Measurements from ENCODE around the gene PTGFRN.
A peak's percentile ranks its signal among the peaks of the same experiment; 100 is the strongest.

Gene PTGFRN

GRCh38 chr1:116984406-116985160 is 74.9 kb downstream of the PTGFRN start:
- Histone ChIP-seq H3K4me3 (ENCODE audit: insufficient read depth, low read depth, low read length, poor library complexity, severe bottlenecking) (no peak overlapping the region), H3K9me3 (ENCODE audit: control insufficient read depth, low read length) (no peaks in the 10 kb centered on the region), H3K27ac (ENCODE audit: insufficient read depth, low read length, poor library complexity, severe bottlenecking) (no peak overlapping the region), H3K36me3 (ENCODE audit: control insufficient read depth, insufficient read depth, low read length) (no peaks in the 10 kb centered on the region), H3K4me1 (ENCODE audit: control insufficient read depth, insufficient read depth, low read length, poor library complexity, severe bottlenecking) (peaks cover 12% of the 10 kb centered on the region), H3K27me3 (replicated peaks; ENCODE audit: control insufficient read depth, insufficient read depth, low read length, poor library complexity, severe bottlenecking) (no peaks in the 10 kb centered on the region)
- no peak for DNase-seq

GRCh38 chr1:116986421-116987255 is 76.9 kb downstream of the PTGFRN start:
- Histone ChIP-seq H3K9me3 (ENCODE audit: control insufficient read depth, low read length) (no peaks in the 10 kb centered on the region), H3K27me3 (replicated peaks; ENCODE audit: control insufficient read depth, insufficient read depth, low read length, poor library complexity, severe bottlenecking) (no peaks in the 10 kb centered on the region), H3K4me1 (ENCODE audit: control insufficient read depth, insufficient read depth, low read length, poor library complexity, severe bottlenecking) (peaks cover 13% of the 10 kb centered on the region), H3K36me3 (ENCODE audit: control insufficient read depth, insufficient read depth, low read length) (no peaks in the 10 kb centered on the region), H3K4me3 (ENCODE audit: insufficient read depth, low read depth, low read length, poor library complexity, severe bottlenecking) (peak overlapping the region; percentile 42), H3K27ac (ENCODE audit: insufficient read depth, low read length, poor library complexity, severe bottlenecking) (peak overlapping the region; percentile 60)
- no peak for DNase-seq

- Histone ChIP-seq H3K4me1 (ENCODE audit: control insufficient read depth, insufficient read depth, low read length, poor library complexity, severe bottlenecking) (peaks cover 16% of the 10 kb centered on the region), H3K27me3 (replicated peaks; ENCODE audit: control insufficient read depth, insufficient read depth, low read length, poor library complexity, severe bottlenecking) (no peaks in the 10 kb centered on the region), H3K4me3 (ENCODE audit: insufficient read depth, low read depth, low read length, poor library complexity, severe bottlenecking) (peak overlapping the region; percentile 42), H3K9me3 (ENCODE audit: control insufficient read depth, low read length) (no peaks in the 10 kb centered on the region), H3K27ac (ENCODE audit: insufficient read depth, low read length, poor library complexity, severe bottlenecking) (peak overlapping the region; percentile 60), H3K36me3 (ENCODE audit: control insufficient read depth, insufficient read depth, low read length) (no peaks in the 10 kb centered on the region)
- DNase-seq, result peak; percentile 22 to 37 (median 32)
These were observed 77.5 kb downstream of the PTGFRN start for GRCh38 chr1:116987256-116987555.

- Histone ChIP-seq H3K27ac (ENCODE audit: insufficient read depth, low read length, poor library complexity, severe bottlenecking) (no peak overlapping the region), H3K9me3 (ENCODE audit: control insufficient read depth, low read length) (no peaks in the 10 kb centered on the region), H3K27me3 (replicated peaks; ENCODE audit: control insufficient read depth, insufficient read depth, low read length, poor library complexity, severe bottlenecking) (no peaks in the 10 kb centered on the region), H3K4me1 (ENCODE audit: control insufficient read depth, insufficient read depth, low read length, poor library complexity, severe bottlenecking) (peaks cover 16% of the 10 kb centered on the region), H3K4me3 (ENCODE audit: insufficient read depth, low read depth, low read length, poor library complexity, severe bottlenecking) (no peak overlapping the region), H3K36me3 (ENCODE audit: control insufficient read depth, insufficient read depth, low read length) (no peaks in the 10 kb centered on the region)
- DNase-seq, result no peak
These were observed 78.5 kb downstream of the PTGFRN start for GRCh38 chr1:116988248-116988647.

GRCh38 chr1:116988908-116989307 is 79.2 kb downstream of the PTGFRN start:
- peaks cover 16% of the 10 kb centered on the region for H3K4me1 ChIP-seq (ENCODE audit: control insufficient read depth, insufficient read depth, low read length, poor library complexity, severe bottlenecking)
- H3K27me3 ChIP-seq (replicated peaks; ENCODE audit: control insufficient read depth, insufficient read depth, low read length, poor library complexity, severe bottlenecking), result no peaks in the 10 kb centered on the region
- H3K27ac ChIP-seq (ENCODE audit: insufficient read depth, low read length, poor library complexity, severe bottlenecking), result no peak overlapping the region
- no peak for DNase-seq
- no peaks in the 10 kb centered on the region for H3K9me3 ChIP-seq (ENCODE audit: control insufficient read depth, low read length)
- H3K4me3 ChIP-seq (ENCODE audit: insufficient read depth, low read depth, low read length, poor library complexity, severe bottlenecking), result no peak overlapping the region
- no peaks in the 10 kb centered on the region for H3K36me3 ChIP-seq (ENCODE audit: control insufficient read depth, insufficient read depth, low read length)

GRCh38 chr1:116989835-116990234 is 80.1 kb downstream of the PTGFRN start:
- no peak for DNase-seq
- Histone ChIP-seq H3K4me3 (ENCODE audit: insufficient read depth, low read depth, low read length, poor library complexity, severe bottlenecking) (no peak overlapping the region), H3K9me3 (ENCODE audit: control insufficient read depth, low read length) (no peaks in the 10 kb centered on the region), H3K4me1 (ENCODE audit: control insufficient read depth, insufficient read depth, low read length, poor library complexity, severe bottlenecking) (peaks cover 16% of the 10 kb centered on the region), H3K27ac (ENCODE audit: insufficient read depth, low read length, poor library complexity, severe bottlenecking) (no peak overlapping the region), H3K36me3 (ENCODE audit: control insufficient read depth, insufficient read depth, low read length) (no peaks in the 10 kb centered on the region), H3K27me3 (replicated peaks; ENCODE audit: control insufficient read depth, insufficient read depth, low read length, poor library complexity, severe bottlenecking) (no peaks in the 10 kb centered on the region)

GRCh38 chr1:116990612-116991151 is 81.0 kb downstream of the PTGFRN start:
- Histone ChIP-seq H3K4me3 (ENCODE audit: insufficient read depth, low read depth, low read length, poor library complexity, severe bottlenecking) (no peak overlapping the region), H3K27me3 (replicated peaks; ENCODE audit: control insufficient read depth, insufficient read depth, low read length, poor library complexity, severe bottlenecking) (no peaks in the 10 kb centered on the region), H3K27ac (ENCODE audit: insufficient read depth, low read length, poor library complexity, severe bottlenecking) (no peak overlapping the region), H3K9me3 (ENCODE audit: control insufficient read depth, low read length) (no peaks in the 10 kb centered on the region), H3K4me1 (ENCODE audit: control insufficient read depth, insufficient read depth, low read length, poor library complexity, severe bottlenecking) (peaks cover 16% of the 10 kb centered on the region), H3K36me3 (ENCODE audit: control insufficient read depth, insufficient read depth, low read length) (no peaks in the 10 kb centered on the region)
- no peak for DNase-seq

GRCh38 chr1:116991171-116991845 is 81.6 kb downstream of the PTGFRN start:
- Histone ChIP-seq H3K27me3 (replicated peaks; ENCODE audit: control insufficient read depth, insufficient read depth, low read length, poor library complexity, severe bottlenecking) (no peaks in the 10 kb centered on the region), H3K36me3 (ENCODE audit: control insufficient read depth, insufficient read depth, low read length) (no peaks in the 10 kb centered on the region), H3K27ac (ENCODE audit: insufficient read depth, low read length, poor library complexity, severe bottlenecking) (no peak overlapping the region), H3K4me3 (ENCODE audit: insufficient read depth, low read depth, low read length, poor library complexity, severe bottlenecking) (no peak overlapping the region), H3K9me3 (ENCODE audit: control insufficient read depth, low read length) (no peaks in the 10 kb centered on the region), H3K4me1 (ENCODE audit: control insufficient read depth, insufficient read depth, low read length, poor library complexity, severe bottlenecking) (peaks cover 16% of the 10 kb centered on the region)
- DNase-seq, result no peak

- no peaks in the 10 kb centered on the region for H3K9me3 ChIP-seq (ENCODE audit: control insufficient read depth, low read length)
- no peak overlapping the region for H3K27ac ChIP-seq (ENCODE audit: insufficient read depth, low read length, poor library complexity, severe bottlenecking)
- H3K27me3 ChIP-seq (replicated peaks; ENCODE audit: control insufficient read depth, insufficient read depth, low read length, poor library complexity, severe bottlenecking), result no peaks in the 10 kb centered on the region
- H3K36me3 ChIP-seq (ENCODE audit: control insufficient read depth, insufficient read depth, low read length), result no peaks in the 10 kb centered on the region
- peaks cover 11% of the 10 kb centered on the region for H3K4me1 ChIP-seq (ENCODE audit: control insufficient read depth, insufficient read depth, low read length, poor library complexity, severe bottlenecking)
- H3K4me3 ChIP-seq (ENCODE audit: insufficient read depth, low read depth, low read length, poor library complexity, severe bottlenecking), result no peak overlapping the region
- no peak for DNase-seq
These were observed 82.2 kb downstream of the PTGFRN start for GRCh38 chr1:116991918-116992317.
